Midbrain (tissue), 1 donor: Measurements from ENCODE around the gene NIPAL4.

ENCODE experiments used
- DNase-seq: peaks from one replicate; lab custom pipeline; 2025; lab: John Stamatoyannopoulos, UW

The NIPAL4 gene

GRCh38 chr5:157516626-157517325 lies 56.8 kb downstream of the NIPAL4 start:
- no peak for DNase-seq

GRCh38 chr5:157518963-157519362 lies 59.0 kb downstream of the NIPAL4 start:
- no peak for DNase-seq

- no peak for DNase-seq
Observed at GRCh38 chr5:157519579-157520253, 59.7 kb downstream of the NIPAL4 start.

- DNase-seq = no peak
Observed at GRCh38 chr5:157520911-157521703, 61.1 kb downstream of the NIPAL4 start.

GRCh38 chr5:157521704-157522029 lies 61.7 kb downstream of the NIPAL4 start:
- DNase-seq = no peak

GRCh38 chr5:157523976-157524375 lies 64.0 kb downstream of the NIPAL4 start:
- DNase-seq = no peak
